CD8-positive, alpha-beta memory T cell (primary cell): ENCODE measurements around the gene MPDZ. TPM values are rescaled to one million over a fixed set of nuclear protein-coding genes. Genes with fewer than 3 reads are reported as not detected.
"Not testable (repeated sequence)": the region's sequence is repeated elsewhere in the genome, so short reads cannot be mapped to it uniquely, and the experiment has no call there.

Experiments
- CTCF ChIA-PET: fragments of 350-600 bp; sonication (Branson Sonifier 250); formaldehyde crosslinking; loops from one replicate; lab custom pipeline; 2021; ENCODE audit warnings: antibody characterized with exemption; lab: Charles Lee
- POLR2A ChIA-PET: fragments of 350-600 bp; sonication (Branson Sonifier 250); formaldehyde crosslinking; loops from one replicate; lab custom pipeline; 2021; ENCODE audit warnings: antibody characterized with exemption; lab: Charles Lee
- DNase-seq, 5 donors: peaks; one replicate each; pipeline versions ENCODE4 v3.0.0 to v3.0.0-alpha.2; 2020 to 2022; ENCODE audit warnings: mixed read lengths in 1 of 5
- H3K27ac ChIP-seq: one replicate; pipeline ENCODE4 v1.7.0; 2013; ENCODE audit warnings: low read depth, mild to moderate bottlenecking, low read length, moderate library complexity
- H3K27me3 ChIP-seq: 2 replicates; pipeline ENCODE4 v1.7.0; 2013; ENCODE audit warnings: low read length, mild to moderate bottlenecking; ENCODE audit not compliant: insufficient read depth, poor library complexity, severe bottlenecking
- H3K36me3 ChIP-seq: 2 replicates; pipeline ENCODE4 v1.7.0; 2013; ENCODE audit warnings: mild to moderate bottlenecking, low read length, moderate library complexity; ENCODE audit not compliant: insufficient read depth
- H3K4me1 ChIP-seq: 2 replicates; pipeline ENCODE4 v1.7.0; 2013; ENCODE audit warnings: mild to moderate bottlenecking, low read length, moderate library complexity; ENCODE audit not compliant: insufficient read depth
- H3K4me3 ChIP-seq: 2 replicates; pipeline ENCODE4 v1.7.0; 2013; ENCODE audit warnings: mild to moderate bottlenecking, low read length
- H3K9me3 ChIP-seq: 2 replicates; pipeline ENCODE4 v1.7.0; 2013; ENCODE audit warnings: mild to moderate bottlenecking, low read length
- H3K27ac Mint-ChIP-seq, 8 donors: one replicate each; pipeline ENCODE4 v1.8.0; 2020 to 2021; ENCODE audit warnings: mixed read lengths in 8 of 8, mild to moderate bottlenecking in 6 of 8, inconsistent platforms in 3 of 8, moderate library complexity in 3 of 8
- H3K27me3 Mint-ChIP-seq, 2 donors: one replicate each; pipeline ENCODE4 v1.8.0; 2020 to 2021; ENCODE audit warnings: mixed read lengths in 2 of 2, mild to moderate bottlenecking in 1 of 2, moderate library complexity in 1 of 2
- H3K36me3 Mint-ChIP-seq, 3 donors: one replicate each; pipeline ENCODE4 v1.8.0; 2020 to 2021; ENCODE audit warnings: mixed read lengths in 3 of 3, inconsistent platforms in 1 of 3, mild to moderate bottlenecking in 1 of 3
- H3K4me1 Mint-ChIP-seq, 3 donors: one replicate each; pipeline ENCODE4 v1.8.0; 2020 to 2021; ENCODE audit warnings: mixed read lengths in 3 of 3, inconsistent platforms in 1 of 3, mild to moderate bottlenecking in 1 of 3
- H3K4me3 Mint-ChIP-seq, 7 donors: one replicate each; pipeline ENCODE4 v1.8.0; 2020 to 2021; ENCODE audit warnings: mixed read lengths in 7 of 7, mild to moderate bottlenecking in 6 of 7, moderate library complexity in 4 of 7, inconsistent platforms in 2 of 7
- H3K9me3 Mint-ChIP-seq, 5 donors: one replicate each; pipeline ENCODE4 v1.8.0; 2020 to 2022; ENCODE audit warnings: mixed read lengths in 5 of 5, mild to moderate bottlenecking in 3 of 5, moderate library complexity in 2 of 5, inconsistent platforms in 1 of 5
- polyA plus RNA-seq: library from polyadenylated mRNA; unstranded; fragments of 300-500 nt; fragmentation: Illumina TruSeq; gene quantifications from one replicate; pipeline ENCODE4 v1.2.3, GENCODE V29; 2021
- total RNA-seq, 2 experiments: library from RNA; stranded (reverse); gene quantifications; one replicate each; pipeline ENCODE4 v1.2.3, GENCODE V29; 2021

The MPDZ gene
- total and polyA plus RNA-seq, 3 experiments from 2014 or later, result not detected

DNA sequence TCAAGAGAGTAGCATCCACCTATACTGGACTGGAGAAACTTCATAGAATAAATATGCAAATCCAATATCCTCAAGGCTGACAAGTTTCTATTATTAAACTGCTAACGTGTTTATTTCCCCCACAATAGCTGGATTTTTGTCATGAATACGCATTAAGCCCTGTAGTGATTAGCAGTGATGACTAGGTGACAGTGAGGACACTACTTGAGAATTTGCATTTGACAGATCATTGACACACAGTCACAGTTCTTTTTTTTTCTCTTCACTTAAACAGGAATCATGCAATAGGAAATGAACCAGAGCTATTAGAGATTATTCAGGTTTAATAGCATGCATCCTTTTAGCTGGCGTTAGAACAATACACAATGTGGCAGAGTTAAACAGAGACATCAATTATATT, 35.3 kb downstream of the MPDZ start:
- DNase-seq, result no peak
- H3K4me3 Mint-ChIP-seq, result no peak overlapping the region
- peaks cover 14 to 23% (median 16%) of the 10 kb centered on the region in 5 donors for H3K9me3 Mint-ChIP-seq
- H3K4me1 Mint-ChIP-seq, result no peaks in the 10 kb centered on the region
- H3K36me3 ChIP-seq, result no peaks in the 10 kb centered on the region
- CTCF ChIA-PET, result no interaction called here
- no peak overlapping the region for H3K27ac Mint-ChIP-seq
- no peaks in the 10 kb centered on the region for H3K27me3 ChIP-seq
- POLR2A ChIA-PET, result no interaction called here
- H3K4me3 ChIP-seq, result no peak overlapping the region
- no peaks in the 10 kb centered on the region for H3K4me1 ChIP-seq
- no peak overlapping the region for H3K27ac ChIP-seq
- no peaks in the 10 kb centered on the region for H3K9me3 ChIP-seq
- H3K27me3 Mint-ChIP-seq, result no peaks in the 10 kb centered on the region
- H3K36me3 Mint-ChIP-seq, result no peaks in the 10 kb centered on the region

DNA sequence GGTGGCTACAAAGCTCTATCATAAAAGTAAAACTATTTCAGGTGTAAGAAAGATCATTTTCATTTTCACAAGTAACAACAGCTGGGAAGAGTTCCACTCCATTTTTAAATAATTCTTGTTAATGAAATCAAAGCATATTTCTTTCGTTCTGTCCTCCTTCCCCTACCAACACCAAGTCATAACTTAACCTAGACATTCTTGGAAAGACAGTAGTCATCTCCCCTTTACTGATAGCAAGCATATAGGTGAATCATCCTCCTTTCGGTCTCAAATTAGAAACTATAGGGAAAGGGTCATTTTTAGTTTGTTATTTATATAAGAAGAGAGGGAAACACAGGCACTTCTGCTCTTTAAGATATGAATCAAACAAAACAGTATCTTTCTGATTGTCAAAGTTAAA, 38.2 kb downstream of the MPDZ start:
- POLR2A ChIA-PET, result no interaction called here
- no peaks in the 10 kb centered on the region for H3K36me3 ChIP-seq
- H3K27me3 ChIP-seq, result no peaks in the 10 kb centered on the region
- H3K4me1 ChIP-seq, result no peaks in the 10 kb centered on the region
- no peaks in the 10 kb centered on the region for H3K9me3 ChIP-seq
- Mint-ChIP-seq H3K36me3 (no peaks in the 10 kb centered on the region), H3K27ac (no peak overlapping the region), H3K4me3 (no peak overlapping the region), H3K9me3 (peaks cover 9 to 24% (median 15%) of the 10 kb centered on the region in 5 donors), H3K27me3 (no peaks in the 10 kb centered on the region), H3K4me1 (no peaks in the 10 kb centered on the region)
- no peak for DNase-seq
- no peak overlapping the region for H3K27ac ChIP-seq
- CTCF ChIA-PET, result no interaction called here
- H3K4me3 ChIP-seq, result no peak overlapping the region

GRCh38 chr9:13239660-13240059, 39.8 kb downstream of the MPDZ start:
- no peaks in the 10 kb centered on the region for H3K4me1 Mint-ChIP-seq
- no peaks in the 10 kb centered on the region for H3K27me3 Mint-ChIP-seq
- ChIA-PET POLR2A (no interaction called here), CTCF (no interaction called here)
- no peaks in the 10 kb centered on the region for H3K4me1 ChIP-seq
- no peak overlapping the region for H3K27ac ChIP-seq
- H3K9me3 ChIP-seq, result no peaks in the 10 kb centered on the region
- H3K27ac Mint-ChIP-seq, result no peak overlapping the region
- H3K4me3 Mint-ChIP-seq, result no peak overlapping the region
- H3K4me3 ChIP-seq, result no peak overlapping the region
- no peaks in the 10 kb centered on the region for H3K36me3 Mint-ChIP-seq
- H3K36me3 ChIP-seq, result no peaks in the 10 kb centered on the region
- no peak for DNase-seq
- H3K9me3 Mint-ChIP-seq, result peaks cover 9 to 18% (median 12%) of the 10 kb centered on the region in 5 donors
- no peaks in the 10 kb centered on the region for H3K27me3 ChIP-seq

DNA sequence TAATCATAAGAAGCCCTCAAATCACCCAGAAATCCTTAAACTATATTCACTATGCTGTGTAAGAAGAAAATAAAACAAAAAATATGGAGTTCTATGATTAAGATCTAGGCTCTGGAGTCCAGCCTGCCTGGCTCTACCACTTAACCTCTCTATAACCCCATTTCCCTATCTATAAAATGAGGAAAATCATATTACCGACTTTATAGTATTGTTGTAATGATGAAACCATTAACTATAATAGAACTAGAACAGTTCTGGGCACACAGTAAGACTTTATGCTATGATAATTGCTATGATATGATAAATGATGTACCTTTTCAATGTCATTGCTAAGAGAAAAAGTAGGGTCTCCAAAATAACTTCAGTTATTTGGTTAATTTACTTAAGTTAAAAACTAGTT, 40.3 kb downstream of the MPDZ start:
- no peaks in the 10 kb centered on the region for H3K9me3 ChIP-seq
- H3K36me3 Mint-ChIP-seq, result no peaks in the 10 kb centered on the region
- H3K27me3 Mint-ChIP-seq, result no peaks in the 10 kb centered on the region
- H3K9me3 Mint-ChIP-seq, result peaks cover 9 to 17% (median 11%) of the 10 kb centered on the region in 5 donors
- ChIA-PET POLR2A (no interaction called here), CTCF (no interaction called here)
- no peak for DNase-seq
- H3K4me1 Mint-ChIP-seq, result no peaks in the 10 kb centered on the region
- no peaks in the 10 kb centered on the region for H3K4me1 ChIP-seq
- H3K27ac Mint-ChIP-seq, result no peak overlapping the region
- no peaks in the 10 kb centered on the region for H3K27me3 ChIP-seq
- H3K4me3 Mint-ChIP-seq, result no peak overlapping the region
- no peaks in the 10 kb centered on the region for H3K36me3 ChIP-seq
- no peak overlapping the region for H3K27ac ChIP-seq
- no peak overlapping the region for H3K4me3 ChIP-seq

DNA sequence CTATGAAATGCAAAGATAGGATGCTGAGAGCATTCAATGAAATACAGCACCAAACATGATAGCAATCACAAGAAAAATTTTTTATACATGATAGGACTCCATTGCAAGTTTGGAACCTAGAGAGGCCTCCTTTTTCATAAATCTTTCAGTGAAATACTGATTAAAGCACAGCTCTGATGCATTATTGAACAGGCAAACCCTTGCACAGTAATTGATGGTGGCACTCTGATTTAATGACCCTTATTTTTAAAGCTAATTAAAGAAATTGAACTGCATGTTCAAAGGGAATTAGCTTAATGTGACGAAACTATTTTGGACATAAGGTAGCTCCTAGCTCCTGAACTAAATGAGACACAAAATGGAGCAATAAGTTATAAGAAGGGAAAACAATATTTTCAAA, 44.6 kb downstream of the MPDZ start:
- Mint-ChIP-seq H3K36me3 (no peaks in the 10 kb centered on the region), H3K4me1 (no peaks in the 10 kb centered on the region), H3K27me3 (no peaks in the 10 kb centered on the region), H3K4me3 (no peak overlapping the region), H3K9me3 (peaks cover 4 to 30% (median 6%) of the 10 kb centered on the region in 5 donors), H3K27ac (no peak overlapping the region)
- no peaks in the 10 kb centered on the region for H3K4me1 ChIP-seq
- H3K27ac ChIP-seq, result no peak overlapping the region
- no peak for DNase-seq
- no peak overlapping the region for H3K4me3 ChIP-seq
- no peaks in the 10 kb centered on the region for H3K9me3 ChIP-seq
- POLR2A ChIA-PET, result no interaction called here
- CTCF ChIA-PET, result no interaction called here
- H3K27me3 ChIP-seq, result no peaks in the 10 kb centered on the region
- no peaks in the 10 kb centered on the region for H3K36me3 ChIP-seq

GRCh38 chr9:13228431-13228830, 51.1 kb downstream of the MPDZ start:
- ChIA-PET CTCF (no interaction called here), POLR2A (no interaction called here)
- no peaks in the 10 kb centered on the region for H3K36me3 ChIP-seq
- Mint-ChIP-seq H3K4me1 (no peaks in the 10 kb centered on the region), H3K4me3 (no peak overlapping the region), H3K36me3 (no peaks in the 10 kb centered on the region), H3K27me3 (no peaks in the 10 kb centered on the region), H3K9me3 (peaks cover under 1 to 29% (median 2%) of the 10 kb centered on the region in 5 donors), H3K27ac (no peak overlapping the region)
- H3K27ac ChIP-seq, result no peak overlapping the region
- DNase-seq, result no peak
- H3K4me3 ChIP-seq, result no peak overlapping the region
- no peaks in the 10 kb centered on the region for H3K9me3 ChIP-seq
- no peaks in the 10 kb centered on the region for H3K27me3 ChIP-seq
- H3K4me1 ChIP-seq, result no peaks in the 10 kb centered on the region

DNA sequence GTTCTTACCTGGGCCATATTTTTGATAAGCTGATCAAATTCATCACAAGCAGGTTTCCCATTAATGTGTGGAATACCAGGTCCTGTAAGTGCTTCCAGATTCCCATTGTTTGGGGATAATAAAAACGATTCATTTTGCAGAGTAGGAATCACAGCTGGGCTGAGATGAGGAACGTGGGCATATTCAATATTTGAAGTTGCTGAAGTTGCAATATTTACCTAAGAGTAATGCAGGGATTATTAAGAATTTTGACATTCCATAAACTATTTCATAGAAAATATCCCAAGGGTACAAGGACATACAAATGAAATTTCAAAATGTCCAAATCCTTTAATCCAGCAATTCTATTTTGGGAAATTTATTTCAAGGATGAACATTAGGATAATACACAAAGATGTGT, 55.1 kb downstream of the MPDZ start:
- H3K27me3 ChIP-seq, result no peaks in the 10 kb centered on the region
- no peak for DNase-seq
- H3K4me3 ChIP-seq, result no peak overlapping the region
- CTCF ChIA-PET, result no interaction called here
- Mint-ChIP-seq H3K27me3 (no peaks in the 10 kb centered on the region), H3K9me3 (peaks cover 1 to 16% (median 3%) of the 10 kb centered on the region in 5 donors), H3K36me3 (no peaks in the 10 kb centered on the region), H3K27ac (no peak overlapping the region), H3K4me3 (no peak overlapping the region), H3K4me1 (no peaks in the 10 kb centered on the region)
- H3K9me3 ChIP-seq, result no peaks in the 10 kb centered on the region
- no peaks in the 10 kb centered on the region for H3K4me1 ChIP-seq
- no peaks in the 10 kb centered on the region for H3K36me3 ChIP-seq
- POLR2A ChIA-PET, result no interaction called here
- no peak overlapping the region for H3K27ac ChIP-seq

GRCh38 chr9:13222733-13223132, 56.8 kb downstream of the MPDZ start:
- H3K27ac ChIP-seq, DNase-seq, H3K4me1 Mint-ChIP-seq, CTCF ChIA-PET, H3K4me3 ChIP-seq, H3K4me3 Mint-ChIP-seq, H3K36me3 ChIP-seq, POLR2A ChIA-PET, H3K36me3 Mint-ChIP-seq, H3K27me3 Mint-ChIP-seq, H3K4me1 ChIP-seq, H3K27me3 ChIP-seq, H3K27ac Mint-ChIP-seq, H3K9me3 ChIP-seq: not testable (repeated sequence)
- peaks cover 1 to 16% (median 3%) of the 10 kb centered on the region in 5 donors for H3K9me3 Mint-ChIP-seq

DNA sequence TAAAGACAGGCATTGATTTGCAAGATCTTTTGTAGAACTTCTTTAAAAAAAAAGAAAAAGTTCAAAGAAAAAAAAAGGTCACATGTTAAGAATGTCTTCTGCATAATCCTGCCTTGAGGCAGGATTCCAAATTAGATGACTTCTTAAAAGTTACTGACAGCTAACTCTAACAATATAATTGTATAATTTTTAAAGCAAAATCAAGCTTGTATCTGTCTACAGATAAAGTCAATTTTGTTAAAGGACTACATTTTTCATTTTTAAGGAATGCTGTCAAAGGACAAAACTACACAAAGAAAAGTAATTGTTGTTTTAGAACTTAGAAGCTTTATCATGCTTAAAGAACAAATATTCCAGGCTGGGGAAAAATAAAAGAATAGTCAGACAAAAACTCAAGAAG, 57.8 kb downstream of the MPDZ start:
- Histone ChIP-seq H3K27me3 (no peaks in the 10 kb centered on the region), H3K4me3 (no peak overlapping the region), H3K9me3 (no peaks in the 10 kb centered on the region), H3K27ac (no peak overlapping the region), H3K36me3 (no peaks in the 10 kb centered on the region), H3K4me1 (no peaks in the 10 kb centered on the region)
- Mint-ChIP-seq H3K36me3 (no peaks in the 10 kb centered on the region), H3K27me3 (no peaks in the 10 kb centered on the region), H3K9me3 (peaks cover 1 to 21% (median 3%) of the 10 kb centered on the region in 5 donors), H3K4me1 (no peaks in the 10 kb centered on the region), H3K4me3 (no peak overlapping the region), H3K27ac (no peak overlapping the region)
- ChIA-PET CTCF (no interaction called here), POLR2A (no interaction called here)
- DNase-seq, result no peak
